Ovary (tissue), 9 donors: Measurements from ENCODE around the gene OSBPL3. TPM values are rescaled to one million over a fixed set of nuclear protein-coding genes. Genes with fewer than 3 reads are reported as not detected.

Experiments
- DNase-seq, 5 donors: peaks; one replicate each; pipeline ENCODE4 v3.0.0-alpha.2; 2019 to 2020
- H3K27ac ChIP-seq, 2 donors: fragments of 200-600 bp; one replicate each; pipeline versions ENCODE4 v1.5.1 to v1.8.0; 2019 to 2022
- H3K27me3 ChIP-seq: fragments of 200-600 bp; one replicate; pipeline ENCODE4 v1.8.0; 2022
- H3K36me3 ChIP-seq: fragments of 200-600 bp; sonication (generic); one replicate; pipeline ENCODE4 v1.5.1; 2019
- H3K4me1 ChIP-seq: one replicate; pipeline ENCODE4 v1.8.1; 2013; ENCODE audit warnings: mild to moderate bottlenecking, moderate library complexity; ENCODE audit not compliant: insufficient read depth
- H3K4me3 ChIP-seq: fragments of 200-600 bp; sonication (generic); one replicate; pipeline ENCODE4 v1.5.1; 2017
- H3K9me3 ChIP-seq, 2 donors: fragments of 200-600 bp in 1 of 2; sonication (generic) in 1 of 2; one replicate each; pipeline versions ENCODE4 v1.5.1 to v1.8.1; 2013 to 2019; ENCODE audit warnings: mild to moderate bottlenecking in 1 of 2, moderate library complexity in 1 of 2
- EP300 ChIP-seq: sonication (generic); formaldehyde crosslinking; IDR thresholded peaks from one replicate; pipeline ENCODE4 v1.6.1; 2017; ENCODE audit warnings: antibody characterized with exemption
- POLR2A ChIP-seq: fragments of 450-650 bp; IDR thresholded peaks from one replicate; pipeline ENCODE4 v1.6.1; 2017; ENCODE audit warnings: antibody characterized with exemption, mild to moderate bottlenecking, moderate library complexity
- WGBS, 3 donors: extraction: QIAGEN DNeasy Blood & Tissue Kit in 1 of 3; methylation state at CpG; one replicate each; pipeline versions ENCODE4 v1.1.5 to v1.1.7; 2013 to 2017; 5-methylcytosine and 5-hydroxymethylcytosine counted together
- intact Hi-C, 4 donors: fragments of 100-400 bp; cut with DNase I; formaldehyde crosslinking; loops; one replicate each; pipeline versions ENCODE4 v1.11.0 to v1.15.1; 2022 to 2023
- polyA plus RNA-seq, 2 donors: library from polyadenylated mRNA; stranded (reverse); fragments of 200-250 nt in 1 of 2; fragments of 350-450 nt in 1 of 2; fragmentation: Illumina TruSeq in 1 of 2; extraction: RNeasy Lipid Tissue Mini Kit (QIAGEN cat#74804) in 1 of 2; gene quantifications; one replicate each; pipeline ENCODE4 v1.2.3, GENCODE V29; 2013 to 2014
- total RNA-seq, 7 donors: library from RNA; depleted of rRNA in 2 of 7; stranded (reverse); fragments of >200 nt in 2 of 7; fragmentation: NEBNext Ultra II Directional in 3 of 7; extraction: Animal tissue kit (Norgen Biotek cat#: 25700) in 3 of 7; gene quantifications; one replicate each; pipeline versions ENCODE4 v1.1.0 to v1.2.4, GENCODE V29; 2016 to 2023
- TF ChIP-seq, protein P1 (sequence below), 3 donors: fragments of 450-650 bp in 2 of 3; fragments of 200-600 bp in 1 of 3; IDR thresholded peaks; one replicate each; pipeline versions ENCODE4 v1.5.1 to v1.8.0; 2016 to 2022; ENCODE audit warnings: antibody characterized with exemption in 3 of 3, mild to moderate bottlenecking in 1 of 3
- donor health status: DM: no; HTN: no; CAD: no; lungs with moderate emphysema.
- donor health status: DM: no; HTN: no; CAD: no.
- donor health status: Bipolar disorder and iron deficiency.
- donor health status: DM: yes; HTN: yes; CAD: no.
- donor health status: DM: no; HTN: no; CAD: no.
- donor health status: DM: yes; HTN: yes; CAD: no.

The OSBPL3 gene
- total and polyA plus RNA-seq, 9 donors, result 6.0 to 29.1 (median 13.1) TPM

DNA sequence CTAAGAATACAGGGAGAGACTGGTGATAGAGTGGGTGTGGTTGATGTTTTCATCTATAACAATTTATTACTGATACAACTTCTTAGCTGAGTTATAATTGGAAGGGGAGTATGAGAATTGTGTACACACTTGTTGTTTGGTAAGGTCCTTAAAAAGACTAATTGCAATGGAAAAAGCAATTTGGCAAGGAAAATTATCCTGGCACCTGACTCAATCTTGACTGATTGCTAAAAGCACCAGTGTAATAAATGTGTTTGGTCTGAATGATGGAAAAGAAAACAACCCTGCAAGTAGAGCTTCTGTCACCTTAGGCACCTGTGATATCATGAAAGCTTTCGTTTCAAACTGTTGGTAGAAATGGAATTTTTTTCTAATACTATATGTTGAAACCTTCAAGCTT lies 216.0 kb downstream of the OSBPL3 start:
- Histone ChIP-seq H3K4me1 (no peaks in the 10 kb centered on the region), H3K27ac (no peak overlapping the region), H3K36me3 (no peaks in the 10 kb centered on the region), H3K9me3 (no peaks in the 10 kb centered on the region), H3K27me3 (no peaks in the 10 kb centered on the region), H3K4me3 (no peak overlapping the region)
- no peak for DNase-seq
- TF ChIP-seq, protein P1, sequence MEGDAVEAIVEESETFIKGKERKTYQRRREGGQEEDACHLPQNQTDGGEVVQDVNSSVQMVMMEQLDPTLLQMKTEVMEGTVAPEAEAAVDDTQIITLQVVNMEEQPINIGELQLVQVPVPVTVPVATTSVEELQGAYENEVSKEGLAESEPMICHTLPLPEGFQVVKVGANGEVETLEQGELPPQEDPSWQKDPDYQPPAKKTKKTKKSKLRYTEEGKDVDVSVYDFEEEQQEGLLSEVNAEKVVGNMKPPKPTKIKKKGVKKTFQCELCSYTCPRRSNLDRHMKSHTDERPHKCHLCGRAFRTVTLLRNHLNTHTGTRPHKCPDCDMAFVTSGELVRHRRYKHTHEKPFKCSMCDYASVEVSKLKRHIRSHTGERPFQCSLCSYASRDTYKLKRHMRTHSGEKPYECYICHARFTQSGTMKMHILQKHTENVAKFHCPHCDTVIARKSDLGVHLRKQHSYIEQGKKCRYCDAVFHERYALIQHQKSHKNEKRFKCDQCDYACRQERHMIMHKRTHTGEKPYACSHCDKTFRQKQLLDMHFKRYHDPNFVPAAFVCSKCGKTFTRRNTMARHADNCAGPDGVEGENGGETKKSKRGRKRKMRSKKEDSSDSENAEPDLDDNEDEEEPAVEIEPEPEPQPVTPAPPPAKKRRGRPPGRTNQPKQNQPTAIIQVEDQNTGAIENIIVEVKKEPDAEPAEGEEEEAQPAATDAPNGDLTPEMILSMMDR (IDR thresholded peaks at IDR 0.05), result no peak
- TF ChIP-seq EP300 (no peak), POLR2A (no peak)
- intact Hi-C loops, result no loop called here
- WGBS, 3 donors, result 62 to 72% (median 68%) methylated on average over 1 of the region's 1 CpG

DNA sequence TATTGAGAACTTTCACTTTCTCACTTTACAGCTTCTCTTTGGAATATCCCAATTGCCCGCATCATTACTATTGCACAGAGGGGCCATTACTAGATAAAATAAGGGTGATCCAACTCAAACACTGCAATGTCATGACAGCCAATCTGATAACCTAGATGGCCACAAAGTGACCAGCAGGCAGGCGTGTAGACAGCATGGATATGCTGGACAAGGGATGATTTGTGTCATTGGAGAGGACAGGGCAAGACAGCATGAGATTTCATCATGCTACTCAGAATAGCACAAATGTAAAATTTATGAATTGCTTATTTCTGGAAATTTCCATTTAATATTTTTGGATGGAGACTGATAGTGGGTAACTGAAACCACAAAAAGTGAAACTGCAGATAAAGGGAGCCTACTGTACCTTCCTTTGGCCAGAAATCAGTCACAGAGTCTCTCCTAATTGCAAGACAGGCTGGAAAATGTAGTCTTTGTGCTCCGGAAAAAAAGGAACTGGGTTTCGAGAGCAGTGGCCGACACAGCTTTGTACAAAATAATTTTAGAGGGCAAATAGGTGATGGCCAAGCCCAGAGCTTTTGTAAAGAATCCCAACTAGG lies 216.6 kb downstream of the OSBPL3 start:
- DNase-seq, result no peak
- WGBS, 3 donors, result 52 to 58% (median 52%) methylated on average over 5 of the region's 5 CpGs
- no peaks in the 10 kb centered on the region for H3K9me3 ChIP-seq
- no peaks in the 10 kb centered on the region for H3K27me3 ChIP-seq
- intact Hi-C loops, result no loop called here
- no peaks in the 10 kb centered on the region for H3K4me1 ChIP-seq
- H3K27ac ChIP-seq, result no peak overlapping the region
- TF ChIP-seq, protein P1 (IDR thresholded peaks at IDR 0.05), result no peak
- TF ChIP-seq EP300 (no peak), POLR2A (no peak)
- H3K36me3 ChIP-seq, result no peaks in the 10 kb centered on the region
- no peak overlapping the region for H3K4me3 ChIP-seq

DNA sequence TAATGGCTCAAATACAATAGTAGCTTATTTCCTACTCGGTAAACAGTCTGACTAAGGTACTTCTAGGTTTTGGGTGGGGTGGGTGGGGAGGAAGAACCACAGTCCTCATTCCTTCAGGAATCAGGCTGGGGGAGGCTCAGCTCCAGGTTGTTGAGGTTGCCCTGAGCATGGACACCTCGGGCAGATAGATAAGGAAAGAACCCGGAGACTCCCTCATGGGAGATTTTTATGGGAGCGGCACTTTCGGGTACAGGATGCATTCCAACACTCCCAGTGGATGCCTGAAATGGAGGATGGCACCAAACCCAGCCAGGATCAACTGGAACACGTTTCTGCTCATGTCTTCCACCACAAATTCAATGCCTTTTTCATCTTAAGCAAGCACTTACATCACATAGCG lies 217.2 kb downstream of the OSBPL3 start:
- 56 to 63% (median 62%) methylated on average over 7 of the region's 7 CpGs for WGBS, 3 donors

DNA sequence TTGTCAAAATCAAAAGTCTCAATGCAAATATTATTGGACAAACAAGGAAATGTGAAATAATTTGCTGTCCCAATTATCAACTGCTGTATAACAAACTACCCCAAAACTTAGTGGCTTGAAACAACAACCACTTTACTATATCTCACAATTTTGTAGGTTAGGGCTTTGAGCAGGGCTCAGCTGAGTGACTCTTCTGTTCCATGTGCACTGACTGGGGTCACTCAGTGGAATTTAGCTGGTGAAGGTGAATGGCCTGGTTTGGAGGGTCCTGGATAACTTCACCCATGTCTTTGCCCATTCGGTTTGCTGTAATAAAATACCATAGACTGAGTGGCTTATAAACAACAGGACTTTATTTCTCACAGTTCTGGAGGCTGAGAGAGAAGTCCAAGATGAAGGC lies 219.0 kb downstream of the OSBPL3 start:
- Histone ChIP-seq H3K4me3 (no peak overlapping the region), H3K27ac (no peak overlapping the region), H3K27me3 (no peaks in the 10 kb centered on the region), H3K4me1 (no peaks in the 10 kb centered on the region), H3K9me3 (no peaks in the 10 kb centered on the region), H3K36me3 (no peaks in the 10 kb centered on the region)
- intact Hi-C loops, result no loop called here
- WGBS, 3 donors, result 81 to 89% (median 83%) methylated on average over 1 of the region's 1 CpG
- DNase-seq, result no peak
- TF ChIP-seq POLR2A (no peak), EP300 (no peak)
- TF ChIP-seq, protein P1 (IDR thresholded peaks at IDR 0.05), result no peak

More for the DNA sequence above, 217.2 kb downstream of the OSBPL3 start:
- Histone ChIP-seq H3K4me3 (no peak overlapping the region), H3K36me3 (no peaks in the 10 kb centered on the region), H3K27ac (no peak overlapping the region), H3K27me3 (no peaks in the 10 kb centered on the region), H3K9me3 (no peaks in the 10 kb centered on the region), H3K4me1 (no peaks in the 10 kb centered on the region)
- DNase-seq, result no peak
- intact Hi-C loops, result no loop called here
- TF ChIP-seq POLR2A (no peak), EP300 (no peak)
- TF ChIP-seq, protein P1 (IDR thresholded peaks at IDR 0.05), result no peak
